ENCODE results near the gene CSMD2. TPM values are rescaled to one million over a fixed set of nuclear protein-coding genes. Genes with fewer than 3 reads are reported as not detected.

The CSMD2 gene
- total and polyA plus RNA-seq, 2 donors (not counting 1 experiment from before 2014, with no cell fraction given): 2.2 to 7.6 TPM

DNA sequence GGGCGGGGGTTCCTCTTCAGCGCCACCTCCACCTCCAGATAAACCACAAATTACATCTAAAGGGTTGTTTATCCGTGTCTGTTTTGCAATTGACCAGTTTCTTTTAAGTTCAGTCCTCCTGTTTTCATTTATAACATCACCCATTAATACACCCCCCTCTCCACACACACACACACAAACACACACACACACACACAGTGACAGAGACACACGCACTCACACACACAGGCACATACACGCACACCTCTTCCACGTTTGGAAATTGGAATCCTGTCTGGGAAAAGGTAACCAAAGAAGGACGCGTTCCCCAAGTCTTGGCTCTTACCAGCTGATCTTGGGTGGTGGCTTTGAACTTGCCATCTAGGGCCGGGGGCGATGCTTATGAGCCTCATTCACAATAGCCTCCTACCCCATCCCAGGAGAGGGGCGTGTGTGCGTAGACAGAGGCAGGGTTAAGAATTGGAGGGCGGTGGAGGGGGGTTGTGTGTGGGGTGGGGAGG, 442 bp upstream of the CSMD2 start:
- H3K4me2 ChIP-seq (ENCODE audit: extremely low read depth, insufficient read depth, low read length): peak overlapping the region; percentile 72
- H3K36me3 ChIP-seq (ENCODE audit: control insufficient read depth, insufficient read depth, low read length): no peaks in the 10 kb centered on the region
- peak overlapping the region; percentile 39 for H2AFZ ChIP-seq (ENCODE audit: low read length)
- DNase-seq (ENCODE audit: low read depth in 2 of 2): peak in 1 of 2 donors; percentile 37
- no peaks in the 10 kb centered on the region for H4K20me1 ChIP-seq (ENCODE audit: control insufficient read depth, extremely low read depth, insufficient read depth, low read length)
- H3K9me3 ChIP-seq (ENCODE audit: control insufficient read depth, insufficient read depth, low read depth, low read length): no peaks in the 10 kb centered on the region
- H3K4me1 ChIP-seq (ENCODE audit: control insufficient read depth, extremely low read depth, insufficient read depth, low read length): peaks cover 5% of the 10 kb centered on the region
- TF ChIP-seq EZH2 (IDR thresholded peaks at IDR 0.05; ENCODE audit: low read length, missing control alignments): no peak
- TF ChIP-seq, protein P1, sequence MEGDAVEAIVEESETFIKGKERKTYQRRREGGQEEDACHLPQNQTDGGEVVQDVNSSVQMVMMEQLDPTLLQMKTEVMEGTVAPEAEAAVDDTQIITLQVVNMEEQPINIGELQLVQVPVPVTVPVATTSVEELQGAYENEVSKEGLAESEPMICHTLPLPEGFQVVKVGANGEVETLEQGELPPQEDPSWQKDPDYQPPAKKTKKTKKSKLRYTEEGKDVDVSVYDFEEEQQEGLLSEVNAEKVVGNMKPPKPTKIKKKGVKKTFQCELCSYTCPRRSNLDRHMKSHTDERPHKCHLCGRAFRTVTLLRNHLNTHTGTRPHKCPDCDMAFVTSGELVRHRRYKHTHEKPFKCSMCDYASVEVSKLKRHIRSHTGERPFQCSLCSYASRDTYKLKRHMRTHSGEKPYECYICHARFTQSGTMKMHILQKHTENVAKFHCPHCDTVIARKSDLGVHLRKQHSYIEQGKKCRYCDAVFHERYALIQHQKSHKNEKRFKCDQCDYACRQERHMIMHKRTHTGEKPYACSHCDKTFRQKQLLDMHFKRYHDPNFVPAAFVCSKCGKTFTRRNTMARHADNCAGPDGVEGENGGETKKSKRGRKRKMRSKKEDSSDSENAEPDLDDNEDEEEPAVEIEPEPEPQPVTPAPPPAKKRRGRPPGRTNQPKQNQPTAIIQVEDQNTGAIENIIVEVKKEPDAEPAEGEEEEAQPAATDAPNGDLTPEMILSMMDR (conservative IDR thresholded peaks at IDR 0.05 in 1 of 2, IDR thresholded peaks at IDR 0.05 in 1 of 2; ENCODE audit: low read depth in 1 of 2, low read length in 2 of 2): no peak
- peak overlapping the region in 3 of 4 experiments; percentile 51 to 80 (median 78) for H3K4me3 ChIP-seq (replicated peaks in 1 of 4; ENCODE audit: control extremely low read depth in 1 of 4, insufficient read depth in 1 of 4, low read depth in 3 of 4, low read length in 4 of 4)
- H3K79me2 ChIP-seq (ENCODE audit: control insufficient read depth, insufficient read depth, low read length): peaks cover 2% of the 10 kb centered on the region
- H3K27ac ChIP-seq (ENCODE audit: insufficient read depth, low read length): no peak overlapping the region
- H3K9ac ChIP-seq (ENCODE audit: insufficient read depth, low read length): peak overlapping the region; percentile 7
- peaks cover 2% of the 10 kb centered on the region for H3K27me3 ChIP-seq (ENCODE audit: control insufficient read depth, insufficient read depth, low read length)

DNA sequence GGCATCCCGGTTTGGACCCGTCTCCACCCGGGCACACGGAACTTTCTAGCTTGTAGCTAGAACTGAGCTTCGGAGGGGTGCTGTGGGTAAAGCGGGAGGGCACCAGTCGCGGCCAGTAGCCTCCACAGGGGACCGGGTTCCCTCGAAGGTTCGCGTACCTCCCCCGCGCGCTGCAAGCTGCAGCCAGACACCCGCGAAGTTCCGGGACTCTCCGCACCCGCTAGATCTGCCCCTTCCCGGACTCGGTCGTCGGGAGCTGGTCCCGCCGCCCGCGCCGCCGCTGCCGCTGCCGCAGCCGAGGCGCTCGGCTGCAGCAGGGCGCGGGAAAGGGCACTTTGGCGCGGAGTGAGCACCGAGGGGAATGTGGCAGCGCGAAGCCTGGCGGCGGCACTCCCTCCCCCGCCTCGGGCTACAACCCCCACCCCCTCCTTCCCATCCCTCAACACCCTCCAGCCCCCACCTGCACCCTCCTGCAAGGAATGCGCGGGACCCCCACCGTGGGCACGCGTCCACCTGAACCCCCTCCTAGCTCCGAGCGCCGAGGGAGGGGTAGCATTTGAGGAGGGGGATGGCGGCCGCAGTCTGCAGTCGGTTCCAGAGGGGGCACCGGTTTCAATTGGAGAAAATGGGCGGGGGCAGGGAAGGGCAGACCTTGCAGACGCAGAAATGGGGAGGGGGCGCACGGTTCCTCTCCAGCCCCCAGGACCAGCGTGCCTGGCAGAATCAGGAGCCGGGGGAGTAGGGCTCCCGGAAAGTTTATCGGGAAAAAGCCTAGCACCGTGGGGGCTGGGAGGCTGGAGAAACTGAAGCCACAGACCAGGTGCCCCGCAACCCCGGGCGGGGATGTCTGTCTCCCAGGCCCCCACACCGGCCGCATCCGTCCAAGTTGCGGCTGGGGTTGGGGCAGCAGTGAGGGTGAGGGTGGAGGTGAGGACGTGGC, 968 bp downstream of the CSMD2 start:
- H3K4me2 ChIP-seq (ENCODE audit: extremely low read depth, insufficient read depth, low read length): peak overlapping the region; percentile 90
- TF ChIP-seq EZH2 (IDR thresholded peaks at IDR 0.05; ENCODE audit: low read length, missing control alignments): no peak
- TF ChIP-seq, protein P1 (conservative IDR thresholded peaks at IDR 0.05 in 1 of 2, IDR thresholded peaks at IDR 0.05 in 1 of 2; ENCODE audit: low read depth in 1 of 2, low read length in 2 of 2): no peak
- peak overlapping the region; percentile 36 for H3K9ac ChIP-seq (ENCODE audit: insufficient read depth, low read length)
- no peaks in the 10 kb centered on the region for H3K9me3 ChIP-seq (ENCODE audit: control insufficient read depth, insufficient read depth, low read depth, low read length)
- H2AFZ ChIP-seq (ENCODE audit: low read length): peak overlapping the region; percentile 52
- peaks cover 2% of the 10 kb centered on the region for H3K27me3 ChIP-seq (ENCODE audit: control insufficient read depth, insufficient read depth, low read length)
- peaks cover 5% of the 10 kb centered on the region for H3K4me1 ChIP-seq (ENCODE audit: control insufficient read depth, extremely low read depth, insufficient read depth, low read length)
- peak overlapping the region; percentile 57 for H3K27ac ChIP-seq (ENCODE audit: insufficient read depth, low read length)
- peaks cover 2% of the 10 kb centered on the region for H3K79me2 ChIP-seq (ENCODE audit: control insufficient read depth, insufficient read depth, low read length)
- H3K36me3 ChIP-seq (ENCODE audit: control insufficient read depth, insufficient read depth, low read length): no peaks in the 10 kb centered on the region
- DNase-seq (ENCODE audit: low read depth in 2 of 2): peak in 1 of 2 donors; percentile 35
- no peaks in the 10 kb centered on the region for H4K20me1 ChIP-seq (ENCODE audit: control insufficient read depth, extremely low read depth, insufficient read depth, low read length)
- peak overlapping the region; percentile 5 to 80 (median 68) for H3K4me3 ChIP-seq (replicated peaks in 1 of 4; ENCODE audit: control extremely low read depth in 1 of 4, insufficient read depth in 1 of 4, low read depth in 3 of 4, low read length in 4 of 4)
